ENCODE data around the gene IL22RA2. TPM values are rescaled to one million over a fixed set of nuclear protein-coding genes. Genes with fewer than 3 reads are reported as not detected.

The IL22RA2 gene
- total and polyA plus RNA-seq, 2 of the 13 experiments (the other 11 are each of a cell fraction or from before 2014, with no cell fraction given): not detected

- in situ Hi-C loops (cut with HindIII; ENCODE audit: extremely low pct_ligation_motif_present, low pct_unique_long_range_greater_than_20kb) (no loop called here), intact Hi-C loops (cut with micrococcal nuclease; ENCODE audit: unreplicated experiment) (no loop called here)
- ATAC-seq (no peak), FAIRE-seq (no peak), DNase-seq (ENCODE audit: low spot score) (no peak)
- Histone ChIP-seq H3K36me3 (replicated peaks in 1 of 2; ENCODE audit: control insufficient read depth in 1 of 2, insufficient read depth in 2 of 2, low read length in 2 of 2) (no peaks in the 10 kb centered on the region), H3K4me1 (ENCODE audit: insufficient read depth, low read length) (no peaks in the 10 kb centered on the region), H3K27ac (ENCODE audit: extremely low read length, insufficient read depth, low read length) (no peak overlapping the region), H2AFZ (ENCODE audit: low read length) (no peak overlapping the region), H3K4me2 (ENCODE audit: low read depth, low read length) (no peak overlapping the region), H3K79me2 (ENCODE audit: insufficient read depth, low read length) (no peaks in the 10 kb centered on the region), H4K20me1 (ENCODE audit: insufficient read depth, low read length) (no peaks in the 10 kb centered on the region), H3K9me3 (ENCODE audit: low read length) (no peaks in the 10 kb centered on the region), H3K4me3 (replicated peaks in 1 of 3; ENCODE audit: insufficient read depth in 1 of 3, low read depth in 2 of 3, low read length in 3 of 3) (no peak overlapping the region), H3K9ac (ENCODE audit: insufficient read depth, low read depth, low read length) (no peak overlapping the region), H3K27me3 (ENCODE audit: control insufficient read depth in 1 of 2, insufficient read depth in 2 of 2, low read length in 2 of 2) (peaks cover 0 to 28% of the 10 kb centered on the region in 2 experiments; a peak in 4 of 5 replicates)
- WGBS (ENCODE audit: low lambda C conversion rate): 20% methylated on average over 13 of the region's 13 CpGs
- POLR2A ChIA-PET: no interaction called here
- BruUV-seq (replicated peaks): no TSS peak
- CTCF ChIA-PET (ENCODE audit: low intra/inter-chr PET ratio, low total read pairs): no interaction called here
- TF ChIP-seq SP5 (CRISPR knock-in tag; IDR thresholded peaks at IDR 0.05; ENCODE audit: borderline replicate concordance, low read depth): no peak
- no peak for TF ChIP-seq SATB2 (CRISPR knock-in tag; IDR thresholded peaks at IDR 0.05)
- no peak for TF ChIP-seq ZMAT5 (CRISPR knock-in tag; IDR thresholded peaks at IDR 0.05; ENCODE audit: borderline replicate concordance, low read depth)
- TF ChIP-seq ZNF124 (CRISPR knock-in tag; IDR thresholded peaks at IDR 0.05): no peak
- TF ChIP-seq NFYB (CRISPR knock-in tag; IDR thresholded peaks at IDR 0.05): no peak
- TF ChIP-seq ZNF687 (CRISPR knock-in tag; IDR thresholded peaks at IDR 0.05): no peak
- no peak for TF ChIP-seq FOXP4 (CRISPR knock-in tag; IDR thresholded peaks at IDR 0.05)
- no peak for TF ChIP-seq EHMT2 (IDR thresholded peaks at IDR 0.05; ENCODE audit: borderline replicate concordance, low read depth, low read length)
- TF ChIP-seq DPF2 (CRISPR knock-in tag; IDR thresholded peaks at IDR 0.05; ENCODE audit: borderline replicate concordance, low read depth): no peak
- no peak for TF ChIP-seq SRY (CRISPR knock-in tag; IDR thresholded peaks at IDR 0.05)
- no peak for TF ChIP-seq EED (CRISPR knock-in tag; IDR thresholded peaks at IDR 0.05)
- no peak for TF ChIP-seq ZFP91 (CRISPR knock-in tag; IDR thresholded peaks at IDR 0.05; ENCODE audit: borderline replicate concordance)
- TF ChIP-seq CBX1 (IDR thresholded peaks at IDR 0.05; ENCODE audit: low read depth): no peak
These were observed 1.4 kb downstream of the IL22RA2 start for GRCh38 chr6:137171824-137172733.

All from HepG2 (cell line).